Adrenal gland (tissue), 5 donors: ENCODE results near the gene EXD3.

Source experiments
- CTCF ChIP-seq, 6 experiments: fragments of 450-650 bp in 4 of 6; fragments of 200-600 bp in 2 of 6; sonication (generic) in 1 of 6; IDR thresholded peaks; 1 replicate in 5 of 6; 2 replicates in 1 of 6; pipeline versions ENCODE4 v1.5.1 to v1.8.0; 2016 to 2021; ENCODE audit warnings: antibody characterized with exemption in 6 of 6, mild to moderate bottlenecking in 2 of 6, moderate library complexity in 1 of 6
- POLR2A ChIP-seq, 2 donors: fragments of 450-650 bp; IDR thresholded peaks; one replicate each; pipeline ENCODE4 v1.6.1; 2017; ENCODE audit warnings: antibody characterized with exemption in 2 of 2, mild to moderate bottlenecking in 2 of 2, moderate library complexity in 1 of 2
- donor health status: DM: no; HTN: no; CAD: no.

DNA sequence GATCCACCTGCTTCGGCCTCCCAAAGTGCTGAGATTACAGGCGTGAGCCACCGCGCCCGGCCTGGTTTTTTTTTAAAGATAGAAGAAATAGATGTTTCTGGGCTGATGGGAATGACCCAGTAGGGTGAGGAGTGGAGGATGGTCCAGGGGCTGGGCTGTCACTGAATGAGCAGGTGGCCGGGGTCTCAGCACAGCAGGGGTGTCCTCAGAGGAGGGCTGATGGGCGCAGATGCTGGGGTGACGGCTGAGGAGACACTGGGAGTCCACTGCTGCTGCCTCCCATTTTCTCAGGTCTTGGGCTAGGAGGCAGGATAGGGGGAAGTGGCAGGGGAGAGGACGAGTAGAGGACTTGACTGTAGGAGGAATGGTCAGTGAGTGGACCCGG lies 147.8 kb downstream of the EXD3 start:
- no peak for TF ChIP-seq CTCF (IDR thresholded peaks at IDR 0.05)
- no peak for TF ChIP-seq POLR2A (IDR thresholded peaks at IDR 0.05)
